ENCODE measurements around the gene PCGF2.

PCGF2 gene

DNA sequence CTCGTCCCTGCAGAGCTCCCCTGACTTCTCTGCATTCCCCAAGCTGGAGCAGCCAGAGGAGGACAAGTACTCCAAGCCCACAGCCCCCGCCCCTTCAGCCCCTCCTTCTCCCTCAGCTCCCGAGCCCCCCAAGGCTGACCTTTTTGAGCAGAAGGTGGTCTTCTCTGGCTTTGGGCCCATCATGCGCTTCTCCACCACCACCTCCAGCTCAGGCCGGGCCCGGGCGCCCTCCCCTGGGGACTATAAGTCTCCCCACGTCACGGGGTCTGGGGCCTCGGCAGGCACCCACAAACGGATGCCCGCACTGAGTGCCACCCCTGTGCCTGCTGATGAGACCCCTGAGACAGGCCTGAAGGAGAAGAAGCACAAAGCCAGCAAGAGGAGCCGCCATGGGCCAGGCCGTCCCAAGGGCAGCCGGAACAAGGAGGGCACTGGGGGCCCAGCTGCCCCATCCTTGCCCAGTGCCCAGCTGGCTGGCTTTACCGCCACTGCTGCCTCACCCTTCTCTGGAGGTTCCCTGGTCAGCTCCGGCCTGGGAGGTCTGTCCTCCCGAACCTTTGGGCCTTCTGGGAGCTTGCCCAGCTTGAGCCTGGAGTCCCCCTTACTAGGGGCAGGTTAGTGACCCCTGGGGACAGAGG is 31.6 kb downstream of the PCGF2 start:
- no peak for DNase-seq

DNA sequence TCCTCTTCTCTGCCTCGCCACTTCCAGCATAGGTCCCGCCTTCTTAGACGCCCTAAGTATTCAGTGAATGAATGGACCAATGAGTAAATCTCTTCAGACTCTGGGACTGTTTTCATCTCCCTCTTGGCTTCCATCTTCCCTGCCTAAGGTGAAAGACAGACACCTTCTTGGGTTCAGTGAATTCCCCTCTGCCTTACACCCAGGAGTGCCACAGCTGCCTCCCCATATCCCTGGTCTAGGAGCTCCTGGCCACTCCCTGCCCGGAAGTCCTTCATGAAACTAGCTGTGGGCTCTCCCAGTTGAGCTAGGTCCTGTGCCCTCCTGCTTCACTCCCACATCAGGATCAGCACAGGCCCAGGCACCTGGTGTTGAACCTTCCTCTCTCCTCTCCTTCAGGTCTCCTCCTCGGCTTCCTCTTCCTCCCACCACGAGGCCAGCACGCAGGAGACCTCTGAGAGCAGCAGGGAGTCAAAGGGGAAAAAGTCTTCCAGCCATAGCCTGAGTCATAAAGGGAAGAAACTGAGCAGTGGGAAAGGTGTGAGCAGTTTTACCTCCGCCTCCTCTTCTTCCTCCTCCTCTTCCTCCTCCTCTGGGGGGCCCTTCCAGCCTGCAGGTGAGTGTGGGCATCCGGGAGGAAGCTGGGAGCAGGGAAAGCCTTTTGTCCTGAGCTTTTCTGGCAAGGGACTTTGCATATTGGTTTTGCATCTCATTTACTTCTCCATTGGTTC is 32.8 kb downstream of the PCGF2 start:
- DNase-seq, result no peak

DNA sequence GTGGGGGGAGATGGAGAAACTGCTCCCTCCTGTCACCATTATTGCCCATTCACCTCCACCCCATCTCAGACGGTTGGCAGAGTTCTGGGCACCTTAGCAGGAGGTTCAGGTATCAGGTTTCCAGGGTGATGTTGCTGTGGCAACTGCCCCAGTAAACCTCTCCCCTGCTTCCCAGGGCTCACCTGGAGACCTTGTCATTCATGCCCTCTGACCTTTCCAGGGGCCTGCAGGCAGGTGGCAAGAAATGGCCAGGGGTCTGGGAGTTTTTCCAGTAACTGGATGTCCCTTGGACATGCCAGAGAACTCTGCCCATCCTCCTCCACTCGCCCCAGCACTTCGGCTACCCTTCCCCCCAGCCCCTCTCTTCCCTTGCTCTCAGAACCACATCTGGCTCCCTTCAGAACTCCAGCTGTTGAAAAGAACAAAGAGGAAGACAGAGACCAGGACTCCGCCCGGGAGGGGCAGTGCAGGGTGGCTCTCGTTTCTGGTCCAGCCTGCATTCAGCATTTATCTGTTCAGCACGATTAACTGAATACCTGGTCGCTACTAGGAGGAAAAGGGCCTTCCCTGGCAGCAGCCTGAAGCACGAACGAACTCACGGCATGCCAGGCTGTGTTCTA is 34.6 kb downstream of the PCGF2 start:
- no peak for DNase-seq

GRCh38 chr17:38712593-38712992 is 35.5 kb downstream of the PCGF2 start:
- no peak for DNase-seq

DNA sequence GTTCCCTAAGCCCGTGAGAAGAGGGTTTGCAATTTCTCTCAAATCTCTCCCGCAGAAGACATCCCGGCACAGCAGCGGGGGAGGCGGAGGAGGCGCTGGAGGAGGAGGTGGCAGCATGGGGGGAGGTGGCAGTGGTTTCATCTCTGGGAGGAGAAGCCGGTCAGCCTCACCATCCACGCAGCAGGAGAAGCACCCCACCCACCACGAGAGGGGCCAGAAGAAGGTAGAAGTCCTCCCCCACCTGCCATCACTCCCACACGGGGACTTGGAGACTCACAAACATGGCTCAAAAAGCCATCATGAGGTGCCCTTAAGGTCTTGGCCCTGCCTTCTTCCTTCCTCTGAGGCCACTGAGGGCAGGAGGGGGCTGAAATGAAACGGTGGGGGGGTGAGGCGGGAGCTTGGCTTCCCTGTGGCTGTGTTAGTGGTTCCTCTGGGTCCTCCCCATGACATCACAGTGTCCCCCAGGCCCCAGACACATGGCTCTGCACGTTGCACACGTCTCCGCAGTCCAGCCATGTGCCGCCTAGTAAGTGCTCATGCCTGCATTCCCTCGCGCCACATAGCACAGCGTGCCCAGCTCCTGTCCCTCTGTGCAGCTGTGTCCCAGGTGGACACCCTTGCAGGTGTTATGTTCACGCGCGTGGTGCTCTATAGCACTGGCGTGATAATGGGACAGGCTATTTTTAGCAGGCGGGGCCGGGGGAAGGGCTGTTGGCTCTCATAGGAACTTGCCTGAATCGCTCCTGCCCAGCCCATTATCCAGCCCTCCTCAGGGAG is 36.2 kb downstream of the PCGF2 start:
- no peak for DNase-seq

GRCh38 chr17:38710985-38711384 is 37.2 kb downstream of the PCGF2 start:
- DNase-seq, result no peak

GRCh38 chr17:38710604-38710962 is 37.6 kb downstream of the PCGF2 start:
- no peak for DNase-seq

GRCh38 chr17:38709864-38710603 is 38.1 kb downstream of the PCGF2 start:
- DNase-seq, result no peak

DNA sequence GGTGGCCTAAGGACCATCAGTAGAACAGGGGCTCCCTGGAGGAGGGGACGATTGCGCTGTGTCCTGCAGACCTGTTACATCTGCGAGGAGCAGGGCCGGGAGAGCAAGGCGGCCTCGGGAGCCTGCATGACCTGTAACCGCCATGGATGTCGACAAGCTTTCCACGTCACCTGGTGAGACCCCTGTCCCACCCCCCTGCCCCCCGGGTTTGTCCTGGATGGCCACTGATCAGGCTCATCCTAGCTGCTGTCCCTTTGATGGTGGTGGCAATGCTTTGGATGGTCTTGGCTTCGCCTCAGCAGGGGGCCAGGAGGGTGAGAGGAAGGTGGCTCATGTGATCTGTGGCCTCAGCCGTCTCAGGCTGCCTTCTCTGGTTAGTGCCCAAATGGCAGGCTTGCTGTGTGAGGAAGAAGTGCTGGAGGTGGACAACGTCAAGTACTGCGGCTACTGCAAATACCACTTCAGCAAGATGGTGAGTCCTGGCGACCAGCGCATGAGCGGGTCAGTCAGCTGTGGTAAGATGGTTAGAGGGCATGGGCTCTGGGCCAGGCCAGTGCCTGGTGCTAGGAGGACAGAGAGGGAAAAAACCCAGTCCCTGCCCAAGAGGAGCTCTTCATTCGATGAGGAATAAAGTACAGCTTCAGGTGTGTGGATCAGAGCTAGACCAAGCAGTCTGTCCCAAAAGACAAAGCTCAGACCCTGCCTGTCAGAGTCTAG is 38.9 kb downstream of the PCGF2 start:
- no peak for DNase-seq

- no peak for DNase-seq
Measured at GRCh38 chr17:38707678-38708351, 40.3 kb downstream of the PCGF2 start.

DNA sequence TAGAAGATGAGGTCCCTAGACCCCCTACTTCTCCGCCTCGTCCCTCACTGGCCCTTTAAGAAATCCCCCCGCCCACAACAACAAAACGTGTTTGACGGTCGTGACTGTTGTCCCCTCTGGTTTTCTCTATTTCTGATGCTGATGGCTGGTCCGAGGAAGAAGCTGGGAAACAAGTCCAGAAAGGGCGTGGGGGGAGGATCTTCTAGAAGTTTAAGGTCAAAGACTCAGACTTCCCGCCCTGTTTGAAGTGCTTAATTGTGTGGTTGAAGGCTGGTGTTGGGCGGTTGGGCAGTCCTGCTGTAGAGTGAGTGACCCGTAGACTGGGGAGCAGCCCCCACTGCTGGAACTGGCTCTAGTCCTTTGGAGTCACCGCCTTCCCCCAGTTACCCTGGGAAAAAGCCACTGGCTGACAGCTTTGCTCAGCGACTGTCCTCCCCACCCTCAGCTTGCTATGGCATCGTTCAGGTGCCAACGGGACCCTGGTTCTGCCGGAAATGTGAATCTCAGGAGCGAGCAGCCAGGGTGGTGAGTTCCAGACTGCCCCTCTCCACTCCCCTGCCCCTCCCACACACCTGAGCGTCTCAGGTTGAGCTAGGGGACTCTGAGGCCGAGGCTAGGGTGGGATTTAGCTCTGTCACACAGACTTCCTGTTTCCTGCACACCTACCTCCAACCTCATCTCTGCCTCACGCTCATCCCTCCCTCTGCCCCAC is 41.5 kb downstream of the PCGF2 start:
- DNase-seq, result no peak

DNA sequence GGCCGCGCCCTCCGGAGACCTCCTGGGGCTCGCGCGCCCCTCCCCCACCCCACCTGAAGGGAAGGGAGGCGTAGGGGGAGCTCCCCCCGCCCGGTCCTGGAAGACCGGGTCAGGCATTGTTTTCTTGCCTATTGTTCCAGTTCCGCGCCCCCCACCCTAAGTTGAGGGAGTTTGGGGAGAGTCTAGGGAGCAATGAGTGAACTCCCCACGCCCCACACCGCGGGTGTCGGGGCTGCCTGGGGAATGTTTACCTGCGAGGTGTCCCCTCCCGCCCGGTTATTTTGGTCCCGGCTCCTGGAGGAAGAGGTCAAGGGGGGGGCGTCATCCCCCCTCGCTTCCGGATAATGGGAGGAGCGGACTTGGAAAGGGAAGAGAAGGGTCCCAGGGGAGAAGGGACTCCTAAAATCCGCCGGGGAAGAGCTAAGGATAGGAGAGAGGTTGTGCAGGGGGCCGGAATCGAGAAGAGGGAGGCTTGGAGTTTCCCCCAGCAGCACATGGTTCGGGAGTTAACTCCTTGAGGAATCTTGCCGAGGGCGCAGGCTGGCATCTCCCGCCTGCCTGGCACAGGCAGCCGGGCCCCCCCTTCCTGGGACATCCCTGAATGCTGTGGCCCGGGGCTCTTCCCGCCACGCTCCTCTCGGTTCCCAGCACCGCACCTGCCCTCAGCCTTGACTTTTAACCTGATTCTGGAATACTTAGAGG is 42.2 kb downstream of the PCGF2 start:
- DNase-seq, result no peak

GRCh38 chr17:38705523-38705802 is 42.7 kb downstream of the PCGF2 start:
- no peak for DNase-seq

GRCh38 chr17:38704606-38705522 is 43.3 kb downstream of the PCGF2 start, which contains the start of gene MLLT6:
Gene MLLT6, plus strand, starts transcription at chr17:38705273. Its CDS starts 360 bp downstream, at chr17:38705633.
- no peak for DNase-seq

- no peak for DNase-seq
Measured at GRCh38 chr17:38703742-38704605, 44.2 kb downstream of the PCGF2 start.

- DNase-seq, result no peak
Measured at GRCh38 chr17:38702916-38703741, 45.0 kb downstream of the PCGF2 start.

Measured in cortex of kidney (tissue), 1 donor.